ENCODE data around the gene MAD1L1.

Gene MAD1L1

GRCh38 chr7:2241580-2242540, 9.1 kb upstream of the MAD1L1 start, which contains the start of the genes MRM2 and NUDT1:
Gene MRM2, minus strand, starts transcription at chr7:2242205. Its CDS starts 36 bp downstream, at chr7:2242169.
Gene NUDT1, plus strand, starts transcription at chr7:2242226. Its CDS starts 2,349 bp downstream, at chr7:2244575.
- peak in 13 of 14 donors; percentile 15 to 82 (median 64) for DNase-seq

GRCh38 chr7:2239242-2239641, 6.5 kb upstream of the MAD1L1 start:
- no peak for DNase-seq

DNA sequence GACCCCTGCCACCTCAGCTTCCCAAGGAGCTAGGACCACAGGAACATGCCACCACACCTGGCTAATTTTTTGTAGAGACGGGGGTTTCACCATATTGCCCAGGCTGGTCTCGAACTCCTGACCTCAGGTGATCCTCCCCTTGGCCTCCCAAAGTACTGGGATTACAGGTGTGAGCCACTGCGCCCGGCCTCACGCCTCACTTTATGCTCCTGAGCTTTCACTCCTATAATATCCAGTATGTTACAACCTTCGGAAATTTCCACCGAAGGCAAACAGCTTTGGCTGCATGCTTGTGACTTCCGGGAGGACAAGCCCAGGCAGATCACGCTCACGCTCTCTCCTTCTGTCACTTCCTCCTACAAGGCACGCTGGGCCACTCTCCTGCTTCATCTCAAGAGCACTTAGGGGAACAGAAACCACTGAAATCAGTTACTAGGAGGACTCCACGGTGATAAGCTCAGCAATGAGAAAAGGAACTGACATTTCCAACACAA, 4.4 kb upstream of the MAD1L1 start:
- DNase-seq, result peak in 8 of 14 donors; percentile 18 to 61 (median 36)

DNA sequence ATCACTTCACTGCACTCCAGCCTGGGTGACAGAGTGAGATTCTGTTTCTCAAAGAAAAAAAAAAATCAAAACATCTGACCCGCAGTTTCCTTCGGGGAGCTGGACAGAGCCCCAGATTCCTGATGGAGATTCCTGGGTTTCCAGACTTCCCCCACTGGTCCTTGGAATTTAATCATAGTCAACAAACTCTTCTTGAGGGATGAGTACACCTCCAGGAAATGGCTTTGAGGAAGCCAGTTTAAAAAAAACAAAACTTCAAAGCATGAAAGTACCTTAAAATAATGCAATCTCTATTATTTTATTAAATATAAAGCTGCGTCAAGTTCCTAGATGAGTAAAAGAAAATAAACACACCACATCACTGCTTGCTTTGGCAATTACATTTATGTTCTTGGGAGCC, 1.2 kb upstream of the MAD1L1 start:
- no peak for DNase-seq

- DNase-seq, result no peak
Measured at GRCh38 chr7:2231992-2232765, 566 bp downstream of the MAD1L1 start.

- no peak for DNase-seq
Measured at GRCh38 chr7:2230882-2231281, 1.9 kb downstream of the MAD1L1 start.

GRCh38 chr7:2230226-2230625, 2.5 kb downstream of the MAD1L1 start:
- DNase-seq, result no peak

- no peak for DNase-seq
Measured at GRCh38 chr7:2229467-2229866, 3.3 kb downstream of the MAD1L1 start.

GRCh38 chr7:2228921-2229320, 3.8 kb downstream of the MAD1L1 start:
- no peak for DNase-seq

- DNase-seq, result no peak
Measured at GRCh38 chr7:2227699-2228098, 5.0 kb downstream of the MAD1L1 start.

DNA sequence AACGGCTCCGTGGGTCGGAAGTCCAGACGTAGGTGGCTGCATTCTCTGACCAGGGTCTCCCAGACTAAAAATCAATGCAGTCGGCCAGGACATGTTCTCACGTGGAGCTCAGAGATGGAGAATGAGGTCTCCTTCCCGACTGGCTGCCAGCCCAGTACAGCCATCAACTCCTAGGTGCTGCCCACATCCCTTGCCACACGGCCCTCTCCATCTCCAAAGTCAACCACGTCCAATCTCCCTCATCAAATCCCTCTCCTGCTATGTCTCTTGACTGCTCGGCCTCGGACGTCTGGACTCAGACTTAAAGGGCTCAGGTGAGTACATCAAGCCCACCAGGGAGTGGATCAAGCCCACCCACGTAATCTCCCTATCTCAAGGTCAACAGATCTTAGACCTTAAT, 6.9 kb downstream of the MAD1L1 start:
- no peak for DNase-seq

DNA sequence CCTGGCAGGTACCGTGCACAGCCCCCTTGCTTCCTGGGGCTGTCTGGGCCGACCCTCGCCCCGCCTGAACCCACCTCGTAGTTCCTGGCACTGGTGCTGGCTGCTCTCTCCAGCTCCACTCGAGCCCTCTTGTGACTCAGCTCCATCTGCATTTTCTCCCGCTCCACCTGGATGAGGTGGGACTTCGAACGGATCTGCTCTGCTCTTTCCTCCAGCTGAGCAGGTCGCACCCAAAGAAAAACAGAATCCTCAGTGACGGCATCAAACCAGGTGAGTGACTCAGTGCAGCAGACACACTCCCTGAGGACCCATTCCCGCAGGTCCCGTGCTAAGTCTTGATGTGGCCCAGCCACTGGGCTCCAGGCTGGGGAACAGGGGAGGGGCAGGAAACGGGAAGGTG, 7.4 kb downstream of the MAD1L1 start:
- DNase-seq, result no peak

DNA sequence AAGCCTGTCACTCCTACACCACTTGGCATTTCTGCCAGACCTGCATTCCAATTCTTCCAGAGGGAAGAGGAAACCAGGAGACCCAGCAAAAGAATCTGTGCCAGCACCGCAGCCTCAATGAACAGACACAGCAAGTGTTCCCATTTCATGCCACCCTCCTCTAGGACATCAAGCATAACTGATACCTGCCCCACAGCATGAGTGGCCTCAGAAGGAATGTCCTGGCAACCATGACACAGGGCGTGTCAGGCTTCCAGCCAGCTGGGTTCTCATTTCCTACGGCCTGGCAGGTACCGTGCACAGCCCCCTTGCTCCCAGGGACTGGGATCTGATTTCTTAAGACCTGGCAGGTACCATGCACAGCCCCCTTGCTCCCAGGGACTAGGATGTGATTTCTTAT, 7.8 kb downstream of the MAD1L1 start:
- DNase-seq, result no peak

GRCh38 chr7:2224491-2224928, 8.2 kb downstream of the MAD1L1 start:
- DNase-seq, result no peak

DNA sequence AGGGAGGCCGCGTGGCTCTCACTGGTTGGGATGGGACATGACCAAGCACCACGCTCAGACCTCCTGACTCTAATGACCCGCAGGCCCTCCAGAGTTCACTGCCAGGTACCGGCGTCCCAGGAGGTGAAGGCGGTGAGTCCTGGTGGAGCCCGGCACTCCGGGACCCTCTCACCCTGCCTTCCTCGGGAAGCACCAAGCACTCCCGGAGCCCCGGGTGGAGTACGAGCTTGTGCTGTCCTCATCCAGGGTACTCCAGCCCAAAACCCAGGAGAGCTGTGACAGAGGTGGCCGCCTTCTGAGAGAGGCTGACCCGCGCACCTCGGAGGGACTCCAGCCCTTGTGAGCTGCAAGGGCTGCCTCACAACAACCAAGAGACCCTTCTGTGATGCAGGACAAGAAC, 9.4 kb downstream of the MAD1L1 start:
- no peak for DNase-seq

DNA sequence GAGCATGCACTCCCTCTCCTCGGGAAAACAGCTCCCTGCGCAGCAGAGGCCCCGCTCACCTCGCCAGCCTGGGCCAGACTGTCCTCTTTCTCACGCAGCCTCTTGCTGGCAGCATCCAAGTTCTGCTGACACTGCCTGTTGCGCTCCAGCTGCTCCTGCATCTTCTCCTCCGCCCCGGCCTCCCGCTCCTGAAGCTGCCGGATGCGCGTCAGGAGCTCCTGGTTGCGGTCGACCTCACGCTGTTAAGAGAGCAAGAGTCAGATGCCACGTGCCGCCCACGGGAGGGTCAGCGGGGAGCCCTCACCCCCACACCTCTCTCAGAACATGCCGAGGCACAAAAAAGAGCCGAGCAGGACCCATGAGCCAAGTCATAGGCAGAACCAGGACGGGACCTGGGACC, 10.2 kb downstream of the MAD1L1 start:
- no peak for DNase-seq

- no peak for DNase-seq
Measured at GRCh38 chr7:2220954-2221353, 11.8 kb downstream of the MAD1L1 start.

DNA sequence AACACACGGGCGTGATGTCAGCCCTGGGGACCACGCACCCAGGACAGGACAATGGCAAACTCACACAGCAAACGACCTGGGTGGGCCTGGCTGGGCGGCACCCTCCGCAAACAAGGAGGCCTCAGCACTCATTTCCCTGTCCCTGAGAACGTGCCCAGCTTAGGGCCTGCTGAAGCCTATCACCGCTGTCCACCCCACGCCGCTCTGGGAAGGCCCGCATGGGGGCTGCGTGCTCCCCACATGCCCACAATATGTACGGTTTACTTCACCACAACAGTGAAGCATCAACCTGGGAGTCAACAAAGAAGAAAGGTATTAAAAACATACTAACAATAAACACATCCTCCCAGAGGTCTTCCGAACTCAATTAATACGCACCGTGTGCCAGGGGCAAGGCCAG, 12.2 kb downstream of the MAD1L1 start:
- DNase-seq, result no peak

DNA sequence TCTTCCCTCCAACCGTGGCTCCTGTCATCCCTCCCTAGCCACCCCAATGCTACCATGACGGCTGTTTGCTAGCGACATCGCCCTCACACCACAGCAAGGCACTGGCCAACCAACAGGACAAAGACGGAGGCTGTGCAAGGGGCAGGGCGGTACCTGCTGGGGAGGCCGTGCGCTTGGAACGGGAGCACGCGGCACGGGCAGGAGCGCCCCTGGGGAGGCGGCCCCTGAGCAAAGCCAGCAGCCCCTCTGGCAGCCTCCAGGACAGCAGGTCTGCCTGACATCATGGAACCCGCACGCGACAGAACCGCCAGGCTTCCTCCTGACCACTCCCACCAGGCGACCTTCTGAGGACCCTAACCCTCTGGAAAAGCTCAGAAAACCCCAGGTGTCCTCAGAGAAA, 12.7 kb downstream of the MAD1L1 start:
- no peak for DNase-seq

- no peak for DNase-seq
Measured at GRCh38 chr7:2219606-2220005, 13.1 kb downstream of the MAD1L1 start.

DNA sequence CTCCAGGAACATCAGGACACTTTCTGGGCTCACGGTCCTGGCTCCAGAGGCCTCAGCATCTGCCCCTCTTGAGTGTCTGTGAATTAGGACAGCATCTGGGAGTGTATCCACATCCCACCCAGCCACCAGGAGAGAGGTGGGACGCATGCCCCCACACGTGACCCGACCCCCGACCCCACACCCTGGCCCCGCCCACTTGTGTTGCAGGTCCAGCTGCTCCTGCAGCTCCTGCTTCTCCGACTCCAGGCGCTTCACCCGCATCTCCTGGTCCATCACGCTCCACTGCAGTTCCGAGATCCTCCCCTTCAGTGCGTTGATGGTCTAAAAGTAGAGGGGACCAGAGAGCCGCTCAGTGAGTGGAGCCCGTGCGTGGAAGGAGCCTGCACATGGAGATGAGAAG, 13.6 kb downstream of the MAD1L1 start:
- no peak for DNase-seq

- no peak for DNase-seq
Measured at GRCh38 chr7:2218444-2218785, 14.3 kb downstream of the MAD1L1 start.

GRCh38 chr7:2217716-2218443, 14.9 kb downstream of the MAD1L1 start:
- no peak for DNase-seq

Measured in C1 segment of cervical spinal cord (tissue), 14 donors.